ENCODE measurements around the gene ENDOD1.

- TF ChIP-seq CTCF (conservative IDR thresholded peaks at IDR 0.05) (no peak), EZH2 (IDR thresholded peaks at IDR 0.05; ENCODE audit: low read depth) (no peak)
These were observed 57.8 kb downstream of the ENDOD1 start for GRCh38 chr11:95147364-95147905.

Data from PC-9 (cell line).